GM18526 (cell line): ENCODE measurements around the gene PADI2.

Source experiments
- POLR2A ChIP-seq: IDR thresholded peaks from 3 replicates; pipeline ENCODE4 v1.6.1; 2011; ENCODE audit not compliant: insufficient read length; ENCODE audit errors: extremely low read depth

Gene PADI2

DNA sequence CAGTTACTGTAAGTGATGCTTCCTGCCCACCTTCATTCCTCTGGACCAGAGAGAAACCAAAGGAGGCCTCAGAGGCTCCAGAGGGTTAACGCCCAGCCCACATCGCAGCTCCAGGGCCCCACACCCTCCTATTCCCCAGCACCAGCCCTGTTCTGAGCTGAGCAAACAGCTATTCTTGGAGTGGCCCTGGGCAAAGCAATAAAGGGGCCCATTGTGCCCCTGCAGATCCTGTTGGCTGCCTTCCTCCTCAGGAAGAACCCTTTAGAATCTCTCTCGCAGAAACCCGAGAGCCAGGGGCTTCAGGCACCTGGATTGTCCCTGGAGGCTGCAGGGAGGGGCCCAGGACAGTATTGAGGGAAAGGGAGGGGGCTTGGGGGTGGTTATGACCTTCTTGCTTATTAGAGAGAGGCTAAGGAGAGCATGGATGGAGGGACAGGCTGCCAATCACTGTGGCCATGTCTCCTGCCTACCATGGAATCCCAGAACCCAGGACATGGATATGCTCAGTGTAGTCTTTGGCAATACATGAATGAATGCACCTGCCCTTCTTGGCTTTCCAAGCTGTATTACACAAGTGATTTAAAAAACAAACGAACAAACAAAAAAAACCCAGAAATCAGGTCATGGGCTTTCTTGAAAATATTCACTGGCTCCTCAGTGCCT lies 9.2 kb downstream of the PADI2 start:
- no peak for TF ChIP-seq POLR2A

DNA sequence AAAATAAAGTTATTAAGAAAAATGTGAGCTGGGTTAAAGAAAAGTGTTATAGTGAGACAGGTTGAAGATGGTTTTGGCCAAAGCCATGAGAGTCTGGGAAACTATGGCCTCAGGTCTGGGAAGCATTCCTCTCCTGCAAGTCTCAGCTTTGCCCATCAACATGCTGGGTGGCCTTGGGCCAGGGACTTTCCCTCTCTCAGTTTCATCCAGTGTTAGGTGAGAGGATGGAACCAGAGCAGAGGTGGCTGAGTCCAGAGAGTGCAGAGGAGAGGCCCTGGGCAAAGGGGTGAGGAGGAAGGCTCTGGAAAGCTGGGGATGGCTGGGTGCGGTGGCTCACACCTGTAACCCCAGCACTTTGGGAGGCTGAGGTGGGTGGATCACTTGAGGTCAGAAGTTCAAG lies 10.5 kb downstream of the PADI2 start:
- TF ChIP-seq POLR2A, result no peak

DNA sequence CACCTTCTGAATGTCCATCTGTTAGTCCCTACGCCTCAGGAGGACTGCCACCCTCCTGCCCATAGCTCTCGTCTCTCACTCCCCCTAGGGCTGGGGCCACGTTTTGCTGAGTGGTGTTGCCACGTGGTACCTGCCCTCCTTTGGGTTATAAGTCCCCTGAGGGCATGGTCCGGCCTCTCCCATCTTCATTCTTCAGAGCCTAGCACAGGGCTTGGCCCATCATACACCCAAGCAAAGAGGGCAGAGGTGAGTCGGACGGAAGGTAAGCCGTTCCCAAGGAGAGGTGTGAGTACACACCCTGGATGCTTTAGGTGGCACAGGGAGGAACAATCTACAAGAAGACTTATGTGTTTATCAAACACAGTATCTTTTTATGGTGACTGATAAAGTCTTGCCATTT lies 10.9 kb downstream of the PADI2 start:
- TF ChIP-seq POLR2A, result no peak

DNA sequence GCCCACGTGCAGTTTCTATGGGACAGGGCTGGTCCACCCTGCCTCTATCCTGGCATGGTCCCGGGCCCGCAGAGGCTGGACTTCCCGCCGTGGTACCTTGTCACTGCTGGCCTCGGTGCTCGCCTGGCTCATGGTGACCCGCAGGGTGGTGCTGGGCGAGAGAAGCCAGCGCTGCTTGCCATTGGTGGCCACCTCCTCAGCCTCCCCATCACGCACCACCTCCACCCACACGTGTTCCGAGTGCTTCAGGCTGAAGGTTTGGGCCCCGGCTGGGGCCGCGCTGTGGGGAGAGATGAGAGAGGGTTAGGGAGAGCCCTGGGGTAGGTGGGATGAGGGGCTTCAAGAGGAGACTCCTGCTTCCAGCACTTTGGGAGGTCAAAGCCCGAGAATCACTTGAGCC lies 14.5 kb downstream of the PADI2 start:
- no peak for TF ChIP-seq POLR2A

DNA sequence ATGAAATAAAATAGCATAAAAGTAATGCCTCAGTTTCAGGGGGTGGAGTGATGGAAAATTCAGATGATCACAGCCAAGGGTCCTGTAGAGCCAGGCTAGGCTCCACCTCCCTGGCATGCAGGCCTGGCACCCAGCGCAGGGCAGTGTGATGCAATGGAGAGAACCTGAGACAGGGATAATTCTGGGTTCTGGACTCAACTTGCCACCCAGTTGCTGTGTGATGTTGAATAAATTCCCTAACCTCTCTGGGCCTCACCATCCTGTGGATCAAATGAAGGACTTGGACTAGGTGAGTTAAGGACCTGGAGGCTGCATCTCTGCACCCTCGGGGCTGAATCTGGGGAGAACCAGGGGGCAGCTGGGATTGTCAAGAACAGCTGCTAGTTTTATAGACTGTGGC lies 17.0 kb downstream of the PADI2 start:
- TF ChIP-seq POLR2A, result no peak

DNA sequence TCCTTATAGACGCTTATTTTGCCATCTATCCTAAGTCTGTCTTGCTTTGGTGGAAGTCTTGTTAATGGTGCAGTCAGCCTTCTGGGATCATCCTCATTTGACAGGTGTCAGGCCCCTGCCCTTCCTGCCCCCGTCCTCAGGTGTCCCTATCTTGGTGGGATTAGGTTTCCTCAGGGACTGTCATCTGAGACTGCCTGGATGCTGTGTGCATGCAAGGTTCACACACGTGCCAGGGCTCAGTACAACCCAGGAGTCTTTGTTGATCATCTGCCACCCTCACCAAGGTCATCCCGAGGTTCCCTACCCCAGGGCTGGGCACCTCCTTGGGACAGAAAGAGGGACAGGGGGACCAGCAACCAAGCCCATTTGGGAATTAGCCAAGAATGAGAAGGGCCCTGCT lies 18.0 kb downstream of the PADI2 start:
- no peak for TF ChIP-seq POLR2A

DNA sequence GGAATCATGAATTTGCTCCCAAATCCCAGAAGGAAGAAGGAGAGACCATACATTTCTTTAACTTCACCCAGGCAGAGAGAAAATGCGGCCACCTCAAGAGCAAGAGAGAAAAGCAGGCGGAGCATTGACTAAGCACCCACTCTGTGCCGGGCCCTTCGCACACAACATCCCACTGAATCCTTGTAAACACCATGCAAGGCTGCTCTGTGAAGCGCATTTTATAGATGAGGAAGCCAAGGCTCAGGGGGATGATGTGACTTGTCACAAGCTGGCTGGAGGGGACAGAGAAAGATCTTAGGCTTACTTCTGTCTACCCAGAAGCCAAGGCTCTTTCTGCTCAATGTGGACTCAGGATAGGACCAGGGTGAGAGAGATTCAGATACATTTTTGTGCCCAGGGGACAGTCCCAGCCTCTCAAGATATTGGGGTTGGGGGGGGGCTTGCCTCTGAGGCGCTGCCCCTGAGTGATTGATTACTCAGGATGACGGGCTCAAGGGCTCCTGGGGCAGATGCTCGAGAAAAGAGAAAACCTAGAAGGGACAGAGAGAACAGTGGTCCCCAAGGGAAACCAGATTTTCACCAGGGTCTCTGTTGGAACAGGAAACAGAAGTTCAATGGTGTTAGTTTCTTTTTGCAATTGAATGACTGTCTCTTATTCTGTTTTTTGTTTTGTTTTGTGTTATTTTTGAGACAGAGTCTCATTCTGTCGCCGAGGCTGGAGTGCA lies 19.5 kb downstream of the PADI2 start:
- no peak for TF ChIP-seq POLR2A

DNA sequence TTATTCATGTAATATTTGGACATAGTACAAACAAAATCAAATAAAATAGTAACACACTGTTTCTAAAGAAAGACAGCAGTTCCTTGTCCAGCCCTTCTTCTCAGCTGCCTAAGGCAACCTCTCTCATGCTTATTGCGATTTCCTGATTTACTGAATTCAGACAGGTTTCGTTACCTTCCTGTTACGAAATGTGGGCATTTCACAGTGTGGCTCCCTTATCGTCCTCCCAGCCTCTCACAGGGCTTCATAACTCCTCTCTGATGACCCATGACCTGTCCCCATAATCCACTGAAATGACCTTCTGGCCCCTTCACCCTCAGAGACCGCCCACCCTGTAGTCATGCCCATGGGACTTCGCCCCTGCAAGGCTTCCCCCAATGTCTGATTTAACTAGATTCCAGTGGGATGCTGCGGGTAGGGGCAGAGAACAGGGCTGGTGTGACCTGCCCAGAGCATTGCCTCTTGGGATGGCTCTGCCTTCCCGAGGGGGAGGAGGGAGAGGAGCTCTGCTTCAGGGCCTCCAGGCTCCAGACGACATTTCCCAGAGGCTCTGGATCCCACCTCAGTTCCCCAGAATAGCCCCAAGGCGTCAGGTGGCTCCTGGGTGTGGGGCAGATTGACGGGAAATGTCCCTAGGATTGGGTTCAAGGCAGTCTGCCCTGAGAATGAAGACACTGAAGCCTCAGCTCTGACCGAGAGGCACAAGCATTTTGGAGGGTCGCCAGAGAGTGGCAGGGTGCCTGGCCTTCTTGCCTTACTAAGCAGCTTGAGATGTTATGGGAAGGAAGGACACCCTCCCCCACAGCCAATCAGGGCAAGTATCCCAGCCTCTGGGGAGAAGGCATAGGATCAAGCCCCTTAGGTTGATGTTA lies 20.6 kb downstream of the PADI2 start:
- TF ChIP-seq POLR2A, result no peak

DNA sequence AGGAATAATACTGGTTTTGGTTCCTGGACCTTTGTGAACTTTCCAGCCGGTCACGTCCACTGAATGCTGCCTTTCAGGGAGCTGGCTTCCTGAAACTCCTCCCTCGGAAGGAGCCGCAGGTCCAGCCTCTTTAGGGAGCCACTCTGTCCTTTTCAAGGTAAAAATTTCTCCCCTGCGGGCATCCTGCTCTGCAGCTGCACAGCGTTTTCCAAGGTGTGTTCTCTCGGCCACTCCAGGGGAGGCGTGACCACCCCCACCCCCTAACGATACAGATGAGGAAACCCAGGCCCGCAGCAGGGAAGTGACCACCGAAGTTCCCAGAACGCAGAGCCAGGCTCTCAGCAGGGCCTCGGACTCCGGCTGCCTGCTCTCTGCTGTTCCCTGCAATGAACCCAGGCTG lies 21.5 kb downstream of the PADI2 start:
- no peak for TF ChIP-seq POLR2A

DNA sequence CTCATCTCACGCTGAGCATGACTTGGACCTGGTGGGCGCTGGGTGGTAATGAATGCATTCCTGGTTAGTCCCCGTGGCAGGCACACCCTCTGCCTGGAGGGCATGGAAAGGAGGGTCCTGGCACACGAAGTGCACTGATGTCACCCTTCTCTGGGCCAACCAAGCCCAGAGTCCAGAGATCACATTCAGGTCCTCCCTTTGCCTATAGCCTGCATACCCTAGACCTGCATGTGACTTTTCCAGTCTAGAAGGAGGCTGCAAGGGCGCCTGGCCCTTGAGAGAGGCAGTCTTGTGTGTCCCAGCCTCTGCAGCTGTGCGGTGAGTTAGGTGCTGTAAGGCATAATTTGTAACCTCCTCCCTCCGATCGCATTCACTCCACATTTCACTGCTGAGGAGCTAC lies 22.1 kb downstream of the PADI2 start:
- no peak for TF ChIP-seq POLR2A

DNA sequence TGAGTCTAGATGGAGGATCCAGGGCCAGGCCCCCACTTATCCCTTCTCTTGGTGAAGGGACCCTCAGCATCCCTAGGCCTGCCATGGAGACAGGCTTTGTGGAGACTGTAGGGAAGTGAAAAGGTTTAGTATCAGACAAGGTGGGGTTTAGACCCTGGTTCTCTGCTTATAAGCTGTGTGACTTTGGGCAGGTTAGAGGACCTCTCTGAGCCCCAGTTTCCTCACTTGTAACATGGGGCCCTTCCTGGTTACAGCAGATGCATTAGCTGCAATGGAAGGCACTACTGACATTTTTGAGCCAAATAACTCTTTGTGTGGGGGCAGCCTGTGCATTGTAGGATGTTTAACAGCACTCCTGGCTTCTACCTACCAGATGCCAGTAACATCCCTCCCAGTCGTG lies 22.7 kb downstream of the PADI2 start:
- no peak for TF ChIP-seq POLR2A

DNA sequence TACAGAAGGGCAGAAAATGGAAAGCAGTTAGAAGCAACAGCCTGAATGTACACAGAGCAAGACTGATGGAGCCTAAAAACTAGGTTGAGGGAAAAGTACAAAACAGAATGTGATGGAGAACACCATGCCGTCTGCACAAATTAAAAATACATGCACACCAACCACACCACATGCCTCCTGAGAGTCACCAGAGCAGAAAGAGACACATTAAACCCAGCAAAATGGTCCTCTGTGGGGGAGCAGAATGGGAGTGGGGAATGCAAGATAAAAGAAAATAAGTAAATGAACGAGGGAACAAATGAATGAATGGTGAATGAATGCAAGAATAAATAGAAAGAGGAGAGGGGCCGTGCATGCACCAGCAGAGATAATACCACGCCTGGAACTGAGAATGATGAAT lies 24.1 kb downstream of the PADI2 start:
- TF ChIP-seq POLR2A, result no peak

DNA sequence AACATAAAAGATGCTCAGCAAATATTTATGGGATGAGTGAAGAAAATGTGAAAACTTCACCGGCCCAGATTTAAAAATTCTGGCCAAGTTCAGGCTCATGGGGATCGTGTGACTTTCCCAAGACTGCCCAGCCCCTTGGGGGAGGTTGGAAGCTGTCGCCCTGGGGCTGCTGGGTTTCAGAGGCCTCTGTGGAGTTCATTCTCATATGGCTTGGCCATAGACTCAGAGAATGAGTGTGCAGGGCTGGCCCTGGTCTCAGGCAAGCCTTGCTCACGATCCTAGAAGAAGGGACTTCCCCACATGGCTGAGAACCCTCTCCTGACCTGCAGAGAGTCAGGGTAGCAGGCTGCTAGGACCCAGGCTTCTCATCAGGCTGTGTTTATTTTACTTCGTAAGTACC lies 24.6 kb downstream of the PADI2 start:
- TF ChIP-seq POLR2A, result no peak

DNA sequence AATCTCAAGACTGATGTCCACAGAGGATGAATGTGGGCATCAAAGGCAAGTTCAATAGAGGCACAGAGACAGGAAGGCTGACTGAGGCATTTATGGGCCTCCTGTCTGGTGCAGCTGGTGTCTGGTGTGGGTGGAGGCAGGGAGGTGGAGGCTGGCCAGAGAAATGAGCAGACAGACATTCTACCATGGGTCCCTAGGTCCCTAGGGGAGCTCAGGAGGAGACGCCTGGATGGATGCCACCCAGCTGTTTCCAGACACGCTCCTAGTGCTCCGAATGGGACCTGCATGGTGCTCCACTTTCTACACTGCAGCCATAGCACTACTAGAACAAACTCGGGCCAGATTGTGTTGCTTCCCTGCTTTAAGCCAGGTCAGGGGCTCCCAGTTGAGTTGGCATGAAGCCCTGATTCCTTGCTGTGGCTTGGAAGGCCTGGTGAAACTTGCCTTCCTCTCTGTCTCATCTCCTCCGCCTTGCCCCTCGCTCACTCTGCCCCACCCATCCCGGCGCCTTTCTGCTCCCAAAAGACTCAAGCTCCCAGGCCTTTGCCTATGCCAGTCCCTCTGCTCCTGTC lies 25.3 kb downstream of the PADI2 start:
- no peak for TF ChIP-seq POLR2A

DNA sequence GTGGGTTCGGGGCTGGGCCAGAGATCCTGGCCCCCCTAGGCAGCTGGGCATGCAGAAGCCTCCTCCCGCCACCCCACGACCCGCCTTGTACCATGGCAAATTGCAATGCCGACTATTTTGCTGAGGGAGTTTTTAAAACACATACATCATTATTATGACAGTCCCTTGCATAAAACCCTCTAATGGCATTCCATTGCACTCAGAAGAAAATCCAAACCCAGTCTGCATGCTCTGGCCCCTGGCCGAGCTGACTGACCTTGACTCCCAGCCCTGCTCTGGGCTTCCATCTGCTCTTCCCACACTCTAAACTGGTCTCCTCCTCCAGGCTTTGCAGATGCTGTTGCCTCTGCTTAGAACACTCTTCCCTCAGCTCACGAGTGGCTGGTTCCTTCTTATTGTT lies 28.0 kb downstream of the PADI2 start:
- TF ChIP-seq POLR2A, result no peak

DNA sequence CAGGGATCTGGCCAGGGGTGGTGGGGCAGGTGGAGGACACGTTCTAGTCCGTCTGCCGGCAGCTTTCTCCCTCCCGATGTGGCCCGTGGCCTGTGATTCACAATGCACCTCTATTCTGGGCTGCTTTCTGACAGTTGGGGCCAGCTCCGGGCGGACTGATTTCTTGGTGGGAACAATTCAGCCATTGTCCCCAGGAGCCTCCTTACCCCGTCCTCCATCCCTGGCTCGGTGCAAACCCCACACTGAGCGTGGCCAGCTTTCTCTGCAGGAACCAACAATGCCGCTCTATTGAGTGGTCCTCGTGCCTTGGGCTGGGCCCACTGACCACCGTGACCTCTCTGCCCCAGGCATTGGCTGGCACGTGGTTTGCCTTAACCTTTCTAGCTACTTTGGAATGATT lies 29.7 kb downstream of the PADI2 start:
- TF ChIP-seq POLR2A, result no peak
